HUES6 (cell line): ENCODE data around the gene ST7.

Experiments used
- H3K27ac ChIP-seq: 2 replicates; pipeline ENCODE4 v1.7.0; 2013; ENCODE audit warnings: low read depth, mild to moderate bottlenecking, low read length, inconsistent platforms
- H3K27me3 ChIP-seq: 2 replicates; pipeline ENCODE4 v1.6.1; 2013; ENCODE audit warnings: low read length; ENCODE audit not compliant: control insufficient read depth, insufficient read depth
- H3K36me3 ChIP-seq: 2 replicates; pipeline ENCODE4 v1.6.1; 2013; ENCODE audit warnings: low read length; ENCODE audit not compliant: control insufficient read depth, insufficient read depth
- H3K4me1 ChIP-seq: 2 replicates; pipeline ENCODE4 v1.6.1; 2013; ENCODE audit warnings: low read length; ENCODE audit not compliant: control insufficient read depth, insufficient read depth
- H3K4me3 ChIP-seq: 2 replicates; pipeline ENCODE4 v1.5.1; 2013; ENCODE audit warnings: low read depth, low read length
- H3K9ac ChIP-seq: one replicate; pipeline ENCODE4 v1.6.1; 2013; ENCODE audit warnings: mild to moderate bottlenecking, low read length
- H3K9me3 ChIP-seq: 2 replicates; pipeline ENCODE4 v1.6.1; 2013; ENCODE audit warnings: low read depth, low read length; ENCODE audit not compliant: control insufficient read depth, insufficient read depth

The ST7 gene

GRCh38 chr7:117155694-117156093 lies 202.4 kb downstream of the ST7 start:
- Histone ChIP-seq H3K4me1 (peaks cover 26% of the 10 kb centered on the region), H3K9ac (no peak overlapping the region), H3K4me3 (no peak overlapping the region), H3K9me3 (no peaks in the 10 kb centered on the region), H3K27me3 (no peaks in the 10 kb centered on the region), H3K36me3 (no peaks in the 10 kb centered on the region), H3K27ac (no peak overlapping the region)

- Histone ChIP-seq H3K4me3 (no peak overlapping the region), H3K9ac (no peak overlapping the region), H3K4me1 (peaks cover 21% of the 10 kb centered on the region), H3K36me3 (no peaks in the 10 kb centered on the region), H3K9me3 (no peaks in the 10 kb centered on the region), H3K27ac (no peak overlapping the region), H3K27me3 (no peaks in the 10 kb centered on the region)
These were observed 204.2 kb downstream of the ST7 start for GRCh38 chr7:117157241-117158209.

GRCh38 chr7:117158941-117159697 lies 205.8 kb downstream of the ST7 start:
- no peaks in the 10 kb centered on the region for H3K36me3 ChIP-seq
- no peak overlapping the region for H3K27ac ChIP-seq
- H3K9me3 ChIP-seq, result no peaks in the 10 kb centered on the region

GRCh38 chr7:117163101-117163500 lies 209.8 kb downstream of the ST7 start:
- no peak overlapping the region for H3K27ac ChIP-seq
- H3K9me3 ChIP-seq, result no peaks in the 10 kb centered on the region
- no peaks in the 10 kb centered on the region for H3K36me3 ChIP-seq
- no peaks in the 10 kb centered on the region for H3K27me3 ChIP-seq
- no peaks in the 10 kb centered on the region for H3K4me1 ChIP-seq
- H3K4me3 ChIP-seq, result no peak overlapping the region
- H3K9ac ChIP-seq, result no peak overlapping the region

More at GRCh38 chr7:117158941-117159697, 205.8 kb downstream of the ST7 start:
- Histone ChIP-seq H3K4me3 (no peak overlapping the region), H3K4me1 (peaks cover 16% of the 10 kb centered on the region), H3K9ac (no peak overlapping the region), H3K27me3 (no peaks in the 10 kb centered on the region)

GRCh38 chr7:117164620-117165019 lies 211.3 kb downstream of the ST7 start:
- no peaks in the 10 kb centered on the region for H3K4me1 ChIP-seq
- no peaks in the 10 kb centered on the region for H3K9me3 ChIP-seq
- no peak overlapping the region for H3K4me3 ChIP-seq
- no peaks in the 10 kb centered on the region for H3K36me3 ChIP-seq
- no peak overlapping the region for H3K9ac ChIP-seq
- no peak overlapping the region for H3K27ac ChIP-seq
- H3K27me3 ChIP-seq, result no peaks in the 10 kb centered on the region

GRCh38 chr7:117165656-117166055 lies 212.4 kb downstream of the ST7 start:
- Histone ChIP-seq H3K27me3 (no peaks in the 10 kb centered on the region), H3K36me3 (no peaks in the 10 kb centered on the region), H3K27ac (no peak overlapping the region), H3K9me3 (no peaks in the 10 kb centered on the region), H3K4me3 (no peak overlapping the region), H3K4me1 (no peaks in the 10 kb centered on the region), H3K9ac (no peak overlapping the region)

- no peaks in the 10 kb centered on the region for H3K9me3 ChIP-seq
- H3K27me3 ChIP-seq, result no peaks in the 10 kb centered on the region
- H3K9ac ChIP-seq, result no peak overlapping the region
- no peaks in the 10 kb centered on the region for H3K36me3 ChIP-seq
- H3K4me3 ChIP-seq, result no peak overlapping the region
- no peak overlapping the region for H3K27ac ChIP-seq
- H3K4me1 ChIP-seq, result peaks cover 5% of the 10 kb centered on the region; the same call in 1 of the 2 replicates
These were observed 216.6 kb downstream of the ST7 start for GRCh38 chr7:117169907-117170306.

GRCh38 chr7:117171106-117171505 lies 217.8 kb downstream of the ST7 start:
- Histone ChIP-seq H3K27me3 (no peaks in the 10 kb centered on the region), H3K9ac (no peak overlapping the region), H3K36me3 (no peaks in the 10 kb centered on the region), H3K27ac (no peak overlapping the region), H3K9me3 (no peaks in the 10 kb centered on the region), H3K4me1 (peaks cover 5% of the 10 kb centered on the region; the same call in 1 of the 2 replicates), H3K4me3 (no peak overlapping the region)

GRCh38 chr7:117172283-117172682 lies 219.0 kb downstream of the ST7 start:
- H3K9me3 ChIP-seq, result no peaks in the 10 kb centered on the region
- no peak overlapping the region for H3K27ac ChIP-seq
- no peak overlapping the region for H3K9ac ChIP-seq
- no peak overlapping the region for H3K4me3 ChIP-seq
- peaks cover 5% of the 10 kb centered on the region; the same call in 1 of the 2 replicates for H3K4me1 ChIP-seq
- no peaks in the 10 kb centered on the region for H3K36me3 ChIP-seq
- no peaks in the 10 kb centered on the region for H3K27me3 ChIP-seq

- Histone ChIP-seq H3K36me3 (no peaks in the 10 kb centered on the region), H3K27ac (no peak overlapping the region), H3K4me3 (no peak overlapping the region), H3K9me3 (no peaks in the 10 kb centered on the region), H3K9ac (no peak overlapping the region), H3K4me1 (peaks cover 5% of the 10 kb centered on the region; the same call in 1 of the 2 replicates), H3K27me3 (no peaks in the 10 kb centered on the region)
These were observed 219.9 kb downstream of the ST7 start for GRCh38 chr7:117173035-117173770.
